IPS-NIHi7 (cell line): ENCODE measurements around the gene TNFSF9.
A peak's percentile ranks its signal among the peaks of the same experiment; 100 is the strongest.
"Not testable (repeated sequence)": the region's sequence is repeated elsewhere in the genome, so short reads cannot be mapped to it uniquely, and the experiment has no call there.

Experiments used
- DNase-seq: peaks from one replicate; pipeline ENCODE4 v3.0.0; 2012; ENCODE audit warnings: mixed read lengths; ENCODE audit errors: extremely low spot score

The TNFSF9 gene

GRCh38 chr19:6532244-6532999 is 1.6 kb downstream of the TNFSF9 start:
- DNase-seq, result no peak

- DNase-seq, result no peak
Measured at GRCh38 chr19:6533000-6533328, 2.1 kb downstream of the TNFSF9 start.

DNA sequence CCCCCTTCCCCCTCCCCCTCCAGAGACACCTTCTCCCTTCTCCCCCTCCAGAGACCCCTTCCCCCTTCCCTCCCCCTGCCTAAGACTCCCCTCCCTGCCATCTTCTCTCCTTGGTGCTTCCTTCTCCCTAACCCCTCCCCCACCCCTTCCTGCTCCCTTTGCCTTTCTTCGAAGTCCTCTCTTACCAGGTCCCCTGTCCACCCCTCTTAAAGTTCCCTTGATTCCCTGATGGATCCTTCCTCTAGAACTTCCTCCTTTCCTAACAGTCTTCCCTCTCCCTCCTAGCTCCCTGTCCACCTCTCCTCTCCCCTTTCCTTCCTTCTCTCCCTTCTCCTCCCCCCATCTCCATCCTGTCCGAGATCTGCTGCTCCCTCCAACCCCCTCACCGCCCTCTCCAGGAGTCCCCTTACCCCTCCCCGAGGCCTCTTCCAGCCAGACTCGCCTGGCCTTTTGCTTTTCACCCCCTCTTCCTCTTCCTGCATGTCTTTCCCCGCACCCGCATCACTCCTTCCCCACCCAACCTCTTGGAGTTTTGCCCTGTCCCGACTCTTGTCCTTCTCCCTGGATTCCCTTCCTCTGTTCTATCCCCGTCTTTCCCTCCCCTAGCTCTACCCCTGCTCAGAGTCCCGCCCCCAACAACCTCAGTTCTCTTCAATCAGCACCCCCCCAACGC is 3.1 kb downstream of the TNFSF9 start:
- DNase-seq, result peak; percentile 58

GRCh38 chr19:6534451-6535093 is 3.7 kb downstream of the TNFSF9 start:
- DNase-seq, result peak; percentile 39

DNA sequence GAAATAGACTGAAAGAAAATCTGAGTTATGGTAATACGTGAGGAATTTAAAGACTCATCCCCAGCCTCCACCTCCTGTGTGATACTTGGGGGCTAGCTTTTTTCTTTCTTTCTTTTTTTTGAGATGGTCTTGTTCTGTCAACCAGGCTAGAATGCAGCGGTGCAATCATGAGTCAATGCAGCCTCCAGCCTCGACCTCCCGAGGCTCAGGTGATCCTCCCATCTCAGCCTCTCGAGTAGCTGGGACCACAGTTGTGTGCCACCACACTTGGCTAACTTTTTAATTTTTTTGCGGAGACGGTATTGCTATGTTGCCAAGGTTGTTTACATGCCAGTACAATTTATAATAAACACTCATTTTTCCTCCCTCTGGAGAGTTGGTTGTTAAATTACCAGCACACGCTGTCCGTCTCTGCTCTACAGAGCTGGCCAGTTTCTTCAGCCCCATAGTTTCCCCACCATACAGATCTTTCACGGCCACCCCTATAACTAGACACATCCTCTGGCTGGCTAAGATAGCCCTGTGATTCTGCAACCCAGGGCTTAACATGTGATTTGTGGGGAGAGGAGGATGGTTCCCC is 4.8 kb downstream of the TNFSF9 start:
- DNase-seq, result no peak

DNA sequence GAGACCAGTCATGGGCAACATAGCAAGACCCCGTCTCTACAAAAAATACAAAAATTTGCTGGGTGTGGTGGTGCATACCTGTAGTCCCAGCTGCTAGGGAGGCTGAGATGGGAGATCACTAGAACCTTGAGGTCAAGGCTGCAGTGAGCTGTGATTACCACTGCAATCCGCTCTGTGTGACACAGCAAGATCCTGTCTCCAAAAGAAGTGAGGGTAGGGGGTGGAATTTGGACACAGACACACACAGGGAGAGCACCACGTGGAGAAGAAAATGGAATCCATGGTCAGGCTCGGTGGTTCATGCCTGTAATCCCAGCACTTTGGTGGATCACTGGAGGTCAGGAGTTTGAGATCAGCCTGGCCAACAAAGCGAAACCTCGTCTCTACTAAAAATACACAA is 8.7 kb downstream of the TNFSF9 start:
- DNase-seq, result no peak

GRCh38 chr19:6540918-6541689 is 10.3 kb downstream of the TNFSF9 start:
- DNase-seq, result no peak

- DNase-seq, result no peak
Measured at GRCh38 chr19:6543866-6544347, 13.1 kb downstream of the TNFSF9 start.

GRCh38 chr19:6550679-6551078 is 19.9 kb downstream of the TNFSF9 start:
- DNase-seq, result not testable (repeated sequence)

DNA sequence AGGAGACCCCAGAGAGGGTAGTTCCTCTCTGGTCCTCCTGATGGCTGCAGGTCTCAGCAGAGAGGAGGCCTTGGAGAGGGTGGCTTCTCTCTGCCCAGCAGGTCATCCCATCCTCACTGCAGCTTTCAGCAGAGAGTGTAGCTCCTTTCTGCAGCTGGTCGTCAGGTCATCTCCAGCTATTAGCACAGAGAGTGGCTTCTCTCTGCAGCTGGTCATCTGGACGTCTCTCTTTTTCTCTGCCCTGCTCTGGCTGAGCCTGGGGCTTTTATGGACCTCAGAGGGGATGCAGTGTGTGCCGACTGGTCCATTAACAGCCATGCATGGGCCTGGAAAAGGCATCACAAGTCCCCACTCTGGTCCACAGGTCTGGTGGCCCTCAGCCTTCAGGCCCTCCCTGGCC is 20.3 kb downstream of the TNFSF9 start:
- DNase-seq, result no peak

DNA sequence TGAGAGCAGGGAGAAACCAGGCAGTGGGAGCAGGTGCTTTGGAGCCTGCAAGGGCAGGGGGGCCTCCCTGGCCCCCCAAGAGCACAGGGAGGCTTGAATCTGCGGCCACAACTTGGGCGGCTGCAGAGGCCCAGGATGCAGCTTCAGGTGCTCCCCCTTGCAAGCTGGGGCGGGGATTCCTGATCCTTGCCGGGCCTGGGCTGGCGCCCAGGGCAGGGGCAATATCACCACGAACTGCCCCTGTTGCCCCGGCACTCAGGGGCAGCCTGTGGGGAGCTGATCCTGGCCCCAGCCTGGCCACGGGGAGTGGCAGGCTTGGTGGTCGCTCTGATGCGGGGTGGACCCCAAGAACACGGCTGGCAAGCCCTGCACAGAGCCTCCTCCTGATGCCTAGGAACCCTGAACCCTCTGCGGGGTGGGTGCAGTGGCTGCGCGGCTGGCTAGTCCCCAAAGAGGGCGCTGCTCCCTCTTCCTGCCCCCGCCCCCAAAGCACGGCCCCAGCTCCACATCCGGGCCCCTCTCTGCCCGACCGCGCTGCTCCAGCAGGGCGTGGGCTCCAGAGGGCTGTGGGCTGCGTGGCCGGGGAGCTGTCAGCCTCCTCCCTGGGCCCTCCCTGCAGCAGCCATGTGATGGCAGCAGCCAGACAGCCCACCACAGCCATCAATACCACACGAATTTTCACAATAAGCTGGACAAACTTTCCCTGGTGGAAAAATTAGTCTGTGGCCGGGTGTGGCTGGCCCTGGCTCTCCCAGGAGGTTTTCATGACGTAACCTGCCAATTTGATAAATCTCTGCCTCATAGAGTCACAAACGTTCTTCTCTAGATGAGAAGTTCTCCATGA is 21.0 kb downstream of the TNFSF9 start:
- peak; percentile 90 for DNase-seq

DNA sequence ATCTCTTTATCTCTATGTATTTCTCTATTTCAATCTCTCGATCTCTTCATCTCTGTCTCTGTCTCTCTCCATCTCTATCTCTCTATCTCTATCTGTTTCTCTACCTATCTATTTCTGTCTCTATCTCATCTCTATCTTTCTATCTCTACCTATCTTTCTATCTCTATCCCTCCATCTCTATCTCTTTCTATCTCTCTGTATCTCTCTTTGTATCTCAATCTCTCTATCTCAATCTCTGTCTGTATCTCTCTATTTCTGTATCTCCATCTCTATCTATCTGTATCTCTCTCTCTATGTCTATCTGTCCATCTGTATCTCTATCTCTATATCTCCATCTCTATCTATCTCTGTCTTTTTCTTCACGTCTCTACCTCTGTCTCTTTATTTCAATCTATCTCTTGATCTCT is 25.2 kb downstream of the TNFSF9 start:
- DNase-seq, result no peak

DNA sequence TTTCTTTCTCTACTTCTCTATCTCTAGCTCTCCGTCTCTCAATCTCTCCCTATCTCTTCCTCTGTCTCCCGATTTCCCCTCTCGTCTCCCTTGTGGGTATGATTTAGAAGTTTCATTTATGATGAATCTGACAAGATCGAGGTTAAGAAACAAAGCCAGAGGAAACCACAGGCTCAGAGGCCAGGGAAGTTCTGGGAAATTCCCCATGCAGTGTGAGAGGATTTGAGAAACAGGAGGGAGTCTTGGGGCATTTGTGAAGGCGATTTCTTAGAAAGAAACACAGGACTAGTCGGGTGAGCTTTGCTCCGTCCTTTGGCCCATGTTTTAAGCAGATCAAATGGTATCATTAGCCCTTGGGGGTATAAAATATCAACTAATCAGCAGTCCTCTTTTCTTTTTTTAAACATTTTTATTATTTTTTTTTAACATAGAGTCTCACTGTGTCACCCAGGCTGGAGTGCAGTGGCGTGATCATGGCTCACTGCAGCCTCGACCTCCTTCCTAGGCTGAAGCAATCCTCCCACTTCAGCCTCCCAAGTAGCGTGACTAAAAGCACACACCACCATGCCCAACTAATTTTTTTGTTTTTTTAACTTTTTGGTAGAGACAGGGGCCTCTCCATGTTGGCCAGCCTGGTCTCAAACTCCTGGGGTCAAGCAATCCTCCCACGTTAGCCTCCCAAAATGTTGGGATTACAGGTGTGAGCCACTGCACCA is 25.8 kb downstream of the TNFSF9 start:
- DNase-seq, result no peak

DNA sequence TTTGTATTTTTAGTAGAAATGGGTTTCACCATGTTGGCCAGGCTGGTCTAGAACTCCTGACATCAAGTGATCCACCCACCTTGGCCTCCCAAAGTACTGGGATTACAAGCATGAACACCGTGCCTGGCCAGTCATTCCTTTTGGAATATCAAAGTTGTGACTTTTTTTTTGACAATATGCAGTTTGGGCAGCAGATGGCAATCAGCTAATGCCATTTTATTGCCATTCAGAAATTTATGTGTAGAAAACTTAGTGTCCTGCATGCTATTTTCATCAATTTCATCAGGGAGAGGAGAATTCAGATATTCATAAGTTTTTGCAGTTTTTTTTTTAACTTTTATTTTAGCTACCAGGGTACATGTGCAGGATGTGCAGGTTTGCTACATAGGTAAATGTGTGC is 31.6 kb downstream of the TNFSF9 start:
- not testable (repeated sequence) for DNase-seq

GRCh38 chr19:6564393-6564792 is 33.6 kb downstream of the TNFSF9 start:
- DNase-seq, result no peak

DNA sequence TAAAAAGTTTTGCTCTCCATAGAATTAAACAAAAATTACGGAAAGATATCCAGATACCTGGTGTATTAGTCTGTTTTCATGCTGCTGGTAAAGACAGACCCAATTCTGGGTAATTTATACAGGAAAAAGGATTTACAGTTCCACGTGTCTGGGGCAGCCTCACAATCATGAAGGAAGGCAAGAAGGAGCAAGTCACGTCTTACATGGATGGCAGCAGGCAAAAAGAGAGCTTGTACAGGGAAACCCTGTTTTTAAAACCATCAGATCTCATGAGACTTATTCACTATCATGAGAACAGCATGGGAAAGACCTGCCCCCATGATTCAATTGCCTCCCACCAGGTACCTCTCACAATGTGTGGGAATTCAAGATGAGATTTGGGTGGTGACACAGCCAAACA is 35.9 kb downstream of the TNFSF9 start:
- not testable (repeated sequence) for DNase-seq

DNA sequence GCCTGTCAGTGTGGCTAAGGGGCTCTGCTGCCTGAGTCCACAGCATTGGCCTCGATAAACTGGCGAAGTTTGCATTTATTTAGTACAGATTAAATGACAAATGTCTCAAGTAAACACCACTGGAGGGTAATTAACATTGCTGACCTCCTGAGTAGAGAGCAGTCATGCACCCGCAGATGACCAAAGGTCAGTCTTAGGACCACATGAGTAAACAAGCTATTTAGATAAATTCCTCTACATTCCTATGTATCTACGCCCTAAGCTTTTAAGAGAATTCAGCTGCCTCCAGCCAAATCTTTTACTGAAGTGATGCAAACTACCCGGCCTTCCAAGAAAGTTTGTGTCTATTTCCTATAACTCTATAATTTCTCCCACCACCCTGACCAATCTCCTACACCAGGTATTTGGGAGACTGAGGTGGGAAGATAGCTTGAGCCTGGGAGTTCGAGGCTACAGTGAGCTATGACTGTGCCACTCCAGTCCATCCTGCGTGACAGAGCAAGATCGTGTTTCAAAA is 37.2 kb downstream of the TNFSF9 start:
- DNase-seq, result no peak

GRCh38 chr19:6568816-6569215 is 38.0 kb downstream of the TNFSF9 start:
- no peak for DNase-seq

- DNase-seq, result no peak
Measured at GRCh38 chr19:6570764-6571163, 39.9 kb downstream of the TNFSF9 start.

GRCh38 chr19:6571167-6571566 is 40.3 kb downstream of the TNFSF9 start:
- DNase-seq, result no peak
